Caki2 (cell line): ENCODE data around the gene MT1HL1. TPM values are rescaled to one million over a fixed set of nuclear protein-coding genes. Genes with fewer than 3 reads are reported as not detected.
"Not testable (repeated sequence)": the region's sequence is repeated elsewhere in the genome, so short reads cannot be mapped to it uniquely, and the experiment has no call there.

Experiments used
- DNase-seq: peaks from one replicate; pipeline ENCODE4 v3.0.0-alpha.2; 2015; ENCODE audit warnings: low read depth
- in situ Hi-C: cut with HindIII; loops from 2 replicates; pipeline ENCODE4 v1.10.0; 2016; ENCODE audit warnings: low sequenced_read_pairs, low pct_unique_long_range_greater_than_20kb, mixed read lengths
- total RNA-seq: library from RNA; depleted of rRNA; stranded (reverse); fragments of >200 nt; shearing (Covaris generic); gene quantifications from 2 replicates; pipeline ENCODE4 v1.2.3, GENCODE V29; 2014; ENCODE audit warnings: low replicate concordance; rRNA removed

The MT1HL1 gene
- total RNA-seq, 1 experiment from 2014 or later = not detected

DNA sequence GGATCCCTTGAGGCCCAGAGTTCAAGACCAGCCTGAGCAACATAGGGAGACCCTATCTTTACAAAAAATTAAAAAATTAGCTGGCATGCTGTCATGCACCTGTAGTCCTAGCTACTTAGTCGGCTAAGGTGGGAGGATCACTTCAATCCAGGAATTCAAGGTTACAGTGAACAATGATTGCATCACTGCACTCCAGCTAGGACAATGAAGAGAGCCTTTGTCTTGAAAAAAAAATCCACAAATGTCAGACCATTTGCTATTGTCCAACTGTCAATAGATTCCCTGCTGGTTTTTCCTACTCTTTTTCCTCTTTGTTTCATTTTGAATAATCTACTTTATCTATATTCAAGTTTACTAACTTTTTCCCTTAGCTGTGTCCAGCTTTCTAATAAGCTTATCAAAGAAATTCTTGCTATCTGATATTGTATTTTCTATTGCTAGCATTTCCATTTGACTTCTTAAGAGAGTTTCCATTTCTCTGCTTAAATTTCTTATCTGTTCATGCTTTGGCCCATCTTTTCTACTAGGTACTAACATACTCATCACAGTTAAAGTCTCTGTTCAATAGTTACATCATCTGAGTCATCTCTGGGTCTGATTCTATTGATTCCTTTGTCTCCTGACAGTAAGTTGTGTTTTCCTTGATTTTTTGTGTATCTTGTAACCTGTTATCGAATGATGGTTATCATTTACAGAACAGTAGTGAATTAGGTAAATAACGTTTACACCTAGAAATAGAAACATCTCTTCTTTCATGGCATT is 14.8 kb downstream of the MT1HL1 start:
- in situ Hi-C loops = no loop called here
- DNase-seq = no peak

DNA sequence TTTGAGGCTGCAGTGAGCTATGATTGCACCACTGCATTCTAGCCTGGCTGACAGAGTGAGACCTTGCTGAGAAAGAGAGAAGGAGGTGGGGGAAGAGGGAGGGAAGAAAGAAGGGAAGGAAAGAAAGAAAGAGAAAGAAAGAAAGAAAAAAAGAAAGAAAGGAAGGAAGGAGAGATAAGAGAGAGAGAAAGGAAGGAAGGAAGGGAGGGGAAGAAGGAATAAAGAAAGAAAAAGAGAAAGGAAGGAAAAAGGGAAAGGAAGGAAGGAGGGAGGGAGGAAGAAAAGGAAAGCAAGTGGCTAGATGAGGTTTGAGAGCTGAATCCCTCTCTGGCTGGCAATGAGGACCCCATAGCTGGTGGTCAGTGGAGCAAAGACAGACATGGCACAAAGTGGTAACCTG is 20.4 kb downstream of the MT1HL1 start:
- no peak for DNase-seq
- in situ Hi-C loops = no loop called here

GRCh38 chr1:236982380-236982779 is 21.9 kb downstream of the MT1HL1 start:
- no peak for DNase-seq
- in situ Hi-C loops = no loop called here

DNA sequence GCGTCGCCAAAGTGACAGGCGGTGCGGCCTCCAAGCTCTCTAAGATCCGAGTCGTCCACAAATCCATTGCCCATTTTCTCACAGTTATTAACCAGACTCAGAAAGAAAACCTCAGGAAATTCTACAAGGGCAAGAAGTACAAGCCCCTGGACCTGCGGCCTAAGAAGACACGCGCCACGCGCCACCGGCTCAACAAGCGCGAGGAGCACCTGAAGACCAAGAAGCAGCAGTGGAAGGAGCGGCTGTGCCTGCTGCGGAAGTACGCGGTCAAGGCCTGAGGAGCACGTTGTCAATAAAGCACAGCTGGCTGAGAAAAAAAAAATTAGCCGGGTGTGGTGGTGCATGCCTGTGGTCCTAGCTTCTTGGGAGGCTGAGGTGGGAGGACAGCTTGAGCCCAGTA is 22.8 kb downstream of the MT1HL1 start:
- in situ Hi-C loops, DNase-seq: not testable (repeated sequence)

GRCh38 chr1:236980673-236981072 is 23.6 kb downstream of the MT1HL1 start:
- in situ Hi-C loops = no loop called here
- DNase-seq = no peak

- in situ Hi-C loops = no loop called here
Measured at GRCh38 chr1:236979149-236979900, 24.9 kb downstream of the MT1HL1 start.

GRCh38 chr1:236978740-236979139 is 25.5 kb downstream of the MT1HL1 start:
- no peak for DNase-seq
- in situ Hi-C loops = no loop called here

More at GRCh38 chr1:236979149-236979900, 24.9 kb downstream of the MT1HL1 start:
- DNase-seq = no peak

- in situ Hi-C loops = no loop called here
- DNase-seq = no peak
Measured at GRCh38 chr1:236975461-236975860, 28.8 kb downstream of the MT1HL1 start.

DNA sequence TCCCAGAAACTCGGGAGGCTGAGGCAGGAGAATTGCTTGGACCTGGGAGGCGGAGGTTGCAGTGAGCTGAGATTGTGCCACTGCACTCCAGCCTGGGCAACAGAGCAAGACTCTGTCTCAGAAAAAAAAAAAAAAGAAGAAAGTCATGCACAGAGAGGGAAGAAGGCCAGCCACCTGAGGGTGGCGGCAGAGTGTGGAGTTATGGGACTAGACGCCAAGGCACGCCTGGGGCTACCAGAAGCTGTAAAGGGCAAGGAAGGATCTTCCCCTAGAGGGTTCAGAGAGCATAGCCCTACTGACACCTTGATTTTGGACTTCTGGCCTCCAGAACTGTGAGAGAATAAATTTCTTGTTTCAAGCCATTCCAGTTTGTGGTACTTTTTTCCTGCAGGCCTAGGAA is 30.2 kb downstream of the MT1HL1 start:
- in situ Hi-C loops, DNase-seq: not testable (repeated sequence)

DNA sequence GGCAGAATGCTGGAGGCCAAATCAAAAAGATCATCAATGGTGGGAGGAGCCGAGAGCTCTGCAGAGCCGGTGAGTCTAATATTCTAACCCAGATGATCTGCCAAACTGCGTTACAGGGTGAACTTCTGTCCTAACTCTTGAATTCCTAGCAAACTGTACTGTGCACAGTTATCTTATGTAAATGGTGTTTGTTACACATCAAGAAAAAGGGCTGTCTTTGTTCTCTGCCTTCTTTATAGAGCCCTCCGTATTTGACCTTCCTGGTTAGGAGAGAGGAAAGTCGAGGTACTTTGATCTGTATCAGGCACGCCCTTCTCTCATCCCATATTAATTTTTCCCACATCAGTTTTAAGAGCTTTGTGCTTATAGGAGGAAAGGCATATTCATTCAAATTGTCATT is 37.6 kb downstream of the MT1HL1 start:
- in situ Hi-C loops = no loop called here
- DNase-seq = no peak

DNA sequence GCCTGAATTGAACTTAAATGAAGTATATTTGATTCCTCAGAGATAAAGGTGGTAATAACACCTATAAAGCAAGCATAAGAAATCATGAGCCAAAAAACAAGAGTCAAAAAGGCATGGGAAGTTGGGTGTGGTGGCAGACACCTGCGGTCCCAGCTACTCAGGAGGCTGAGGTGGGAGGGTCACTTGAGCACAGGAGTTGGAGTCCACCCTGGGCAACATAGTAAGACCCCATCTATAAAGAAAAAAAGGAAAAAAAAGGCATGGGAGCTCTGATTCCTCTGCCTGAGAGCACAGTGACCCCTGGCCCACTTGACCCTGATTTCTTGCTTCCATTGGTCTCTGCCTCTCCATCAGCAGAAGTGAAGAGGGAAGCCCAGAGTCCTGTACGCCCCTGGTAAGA is 40.3 kb downstream of the MT1HL1 start:
- DNase-seq = no peak
- in situ Hi-C loops = no loop called here

GRCh38 chr1:236959112-236959511 is 45.1 kb downstream of the MT1HL1 start:
- in situ Hi-C loops = no loop called here
- no peak for DNase-seq

DNA sequence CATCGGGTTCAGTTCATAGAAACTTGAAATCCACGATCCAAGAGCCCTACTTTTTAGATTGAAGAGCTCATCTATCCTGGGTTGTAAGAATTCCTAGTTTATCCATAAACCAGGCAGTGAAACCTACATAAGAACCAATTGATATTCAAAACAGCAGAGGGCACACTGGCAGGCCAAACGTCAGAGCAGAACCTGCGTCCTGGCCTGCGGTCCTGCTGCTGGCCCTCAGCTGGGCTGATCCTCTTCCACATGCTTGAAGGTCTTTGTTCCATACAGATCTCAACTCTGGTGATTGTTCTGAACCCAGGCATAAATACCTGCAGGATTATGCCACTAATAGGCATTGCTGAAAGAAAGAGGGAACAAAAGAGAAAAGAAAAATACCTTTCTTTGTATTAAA is 47.0 kb downstream of the MT1HL1 start:
- in situ Hi-C loops = no loop called here
- DNase-seq = no peak

Other genes with a start within 250 kb of the MT1HL1 start
- gene MTR, start 209.1 kb downstream of the MT1HL1 start, total RNA-seq = 10.0 and 13.8 TPM in 2 replicates
- 0.98 and 1.0 TPM in 2 replicates for gene RYR2, start 37.7 kb upstream of the MT1HL1 start, total RNA-seq